ENCODE measurements around the gene RNF220.

The RNF220 gene

DNA sequence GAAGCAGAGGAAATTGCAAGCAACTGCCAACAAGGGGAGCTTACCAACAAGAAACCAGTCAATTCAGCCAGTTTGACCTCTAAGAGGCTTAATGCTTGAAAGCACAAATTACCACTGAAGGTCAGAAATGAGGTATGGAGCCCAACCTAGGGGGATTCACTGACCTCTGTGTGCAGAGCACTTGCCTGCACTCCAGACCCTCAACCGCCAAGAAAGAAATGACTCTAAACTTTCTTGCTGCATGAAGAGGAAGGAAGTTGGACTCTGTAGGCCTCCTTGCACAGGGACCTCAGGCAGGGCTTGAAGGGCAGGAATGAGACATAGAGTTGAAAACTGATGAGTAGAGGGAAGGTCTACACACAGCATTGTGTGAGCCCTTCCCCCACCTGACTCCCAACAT, 279.5 kb downstream of the RNF220 start:
- Histone ChIP-seq H3K36me3 (ENCODE audit: control insufficient read depth, low read length) (no peaks in the 10 kb centered on the region), H3K79me2 (ENCODE audit: control insufficient read depth, low read length) (no peaks in the 10 kb centered on the region), H3F3A (ENCODE audit: control insufficient read depth, insufficient read depth) (no peaks in the 10 kb centered on the region; the same call in 1 of the 2 replicates), H3K4me1 (ENCODE audit: control insufficient read depth, low read length) (peaks cover 14% of the 10 kb centered on the region), H3K9me2 (replicated peaks; ENCODE audit: control insufficient read depth, low read length) (no peaks in the 10 kb centered on the region), H3K4me2 (ENCODE audit: low read length) (peak overlapping the region; percentile 12; the same call in 1 of the 2 replicates), H3K9me3 (ENCODE audit: control insufficient read depth, insufficient read depth, low read length) (no peaks in the 10 kb centered on the region), H3K27ac (ENCODE audit: low read depth, low read length) (no peak overlapping the region), H4K20me1 (ENCODE audit: control insufficient read depth, insufficient read depth, low read depth, low read length) (no peaks in the 10 kb centered on the region), H3K27me3 (ENCODE audit: control insufficient read depth, low read length) (no peaks in the 10 kb centered on the region), H3K4me3 (ENCODE audit: low read length) (no peak overlapping the region)
- no peak for TF ChIP-seq EZH2phosphoT487 (IDR thresholded peaks at IDR 0.05; ENCODE audit: borderline replicate concordance, low read length)
- TF ChIP-seq, protein P1, sequence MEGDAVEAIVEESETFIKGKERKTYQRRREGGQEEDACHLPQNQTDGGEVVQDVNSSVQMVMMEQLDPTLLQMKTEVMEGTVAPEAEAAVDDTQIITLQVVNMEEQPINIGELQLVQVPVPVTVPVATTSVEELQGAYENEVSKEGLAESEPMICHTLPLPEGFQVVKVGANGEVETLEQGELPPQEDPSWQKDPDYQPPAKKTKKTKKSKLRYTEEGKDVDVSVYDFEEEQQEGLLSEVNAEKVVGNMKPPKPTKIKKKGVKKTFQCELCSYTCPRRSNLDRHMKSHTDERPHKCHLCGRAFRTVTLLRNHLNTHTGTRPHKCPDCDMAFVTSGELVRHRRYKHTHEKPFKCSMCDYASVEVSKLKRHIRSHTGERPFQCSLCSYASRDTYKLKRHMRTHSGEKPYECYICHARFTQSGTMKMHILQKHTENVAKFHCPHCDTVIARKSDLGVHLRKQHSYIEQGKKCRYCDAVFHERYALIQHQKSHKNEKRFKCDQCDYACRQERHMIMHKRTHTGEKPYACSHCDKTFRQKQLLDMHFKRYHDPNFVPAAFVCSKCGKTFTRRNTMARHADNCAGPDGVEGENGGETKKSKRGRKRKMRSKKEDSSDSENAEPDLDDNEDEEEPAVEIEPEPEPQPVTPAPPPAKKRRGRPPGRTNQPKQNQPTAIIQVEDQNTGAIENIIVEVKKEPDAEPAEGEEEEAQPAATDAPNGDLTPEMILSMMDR (IDR thresholded peaks at IDR 0.05; ENCODE audit: low read depth, low read length, poor library complexity, severe bottlenecking), result no peak

DNA sequence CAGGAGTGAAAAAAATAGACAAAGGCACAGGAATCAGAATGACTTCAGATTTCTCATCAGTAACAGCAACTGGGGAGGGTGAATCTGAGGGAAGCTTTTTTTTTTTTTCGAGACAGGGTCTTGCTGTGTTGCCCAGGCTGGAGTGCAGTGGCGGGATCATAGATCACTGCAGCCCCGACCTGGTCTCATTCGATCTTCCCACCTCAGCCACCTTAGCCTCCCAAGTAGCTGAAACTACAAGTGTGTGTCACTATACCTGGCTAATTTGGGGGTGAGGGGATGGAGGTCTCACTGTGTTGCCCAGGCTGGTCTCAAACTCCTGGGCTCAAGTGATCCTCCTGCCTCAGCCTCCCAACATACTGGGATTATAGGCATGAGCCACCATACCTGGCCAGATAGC, 280.2 kb downstream of the RNF220 start:
- no peaks in the 10 kb centered on the region; the same call in 1 of the 2 replicates for H3F3A ChIP-seq (ENCODE audit: control insufficient read depth, insufficient read depth)
- TF ChIP-seq, protein P1 (IDR thresholded peaks at IDR 0.05; ENCODE audit: low read depth, low read length, poor library complexity, severe bottlenecking), result no peak
- no peak for TF ChIP-seq EZH2phosphoT487 (IDR thresholded peaks at IDR 0.05; ENCODE audit: borderline replicate concordance, low read length)
- no peak overlapping the region for H3K27ac ChIP-seq (ENCODE audit: low read depth, low read length)
- no peaks in the 10 kb centered on the region for H3K9me2 ChIP-seq (replicated peaks; ENCODE audit: control insufficient read depth, low read length)
- peaks cover 14% of the 10 kb centered on the region for H3K4me1 ChIP-seq (ENCODE audit: control insufficient read depth, low read length)
- H3K4me3 ChIP-seq (ENCODE audit: low read length), result no peak overlapping the region
- no peaks in the 10 kb centered on the region for H3K36me3 ChIP-seq (ENCODE audit: control insufficient read depth, low read length)
- H3K4me2 ChIP-seq (ENCODE audit: low read length), result no peak overlapping the region
- no peaks in the 10 kb centered on the region for H3K27me3 ChIP-seq (ENCODE audit: control insufficient read depth, low read length)
- H3K9me3 ChIP-seq (ENCODE audit: control insufficient read depth, insufficient read depth, low read length), result no peaks in the 10 kb centered on the region
- no peaks in the 10 kb centered on the region for H4K20me1 ChIP-seq (ENCODE audit: control insufficient read depth, insufficient read depth, low read depth, low read length)
- no peaks in the 10 kb centered on the region for H3K79me2 ChIP-seq (ENCODE audit: control insufficient read depth, low read length)

DNA sequence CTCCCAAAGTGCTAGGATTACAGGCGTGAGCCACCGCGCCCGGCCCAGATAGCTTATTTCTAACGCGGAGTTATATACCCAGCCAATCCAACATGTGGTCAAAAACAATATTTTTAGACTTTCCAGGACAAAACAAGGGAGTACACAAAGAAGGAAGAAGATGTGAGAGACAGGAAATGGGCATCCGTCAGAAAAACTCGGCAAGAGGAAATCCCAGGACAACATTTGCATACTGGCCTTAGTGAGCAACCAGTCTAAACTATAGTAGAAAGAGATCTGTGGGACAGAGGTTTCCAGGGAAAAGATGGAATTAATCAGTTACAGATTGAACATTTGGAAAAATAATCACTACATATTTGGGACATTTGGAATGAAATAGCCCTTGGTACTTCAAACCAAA, 280.8 kb downstream of the RNF220 start:
- H3K4me2 ChIP-seq (ENCODE audit: low read length), result no peak overlapping the region
- no peak overlapping the region for H3K27ac ChIP-seq (ENCODE audit: low read depth, low read length)
- TF ChIP-seq EZH2phosphoT487 (IDR thresholded peaks at IDR 0.05; ENCODE audit: borderline replicate concordance, low read length), result no peak
- TF ChIP-seq, protein P1 (IDR thresholded peaks at IDR 0.05; ENCODE audit: low read depth, low read length, poor library complexity, severe bottlenecking), result no peak
- H3K36me3 ChIP-seq (ENCODE audit: control insufficient read depth, low read length), result no peaks in the 10 kb centered on the region
- H3K9me3 ChIP-seq (ENCODE audit: control insufficient read depth, insufficient read depth, low read length), result no peaks in the 10 kb centered on the region
- peaks cover 14% of the 10 kb centered on the region for H3K4me1 ChIP-seq (ENCODE audit: control insufficient read depth, low read length)
- H3K27me3 ChIP-seq (ENCODE audit: control insufficient read depth, low read length), result no peaks in the 10 kb centered on the region
- H3K9me2 ChIP-seq (replicated peaks; ENCODE audit: control insufficient read depth, low read length), result no peaks in the 10 kb centered on the region
- no peaks in the 10 kb centered on the region for H4K20me1 ChIP-seq (ENCODE audit: control insufficient read depth, insufficient read depth, low read depth, low read length)
- no peaks in the 10 kb centered on the region for H3K79me2 ChIP-seq (ENCODE audit: control insufficient read depth, low read length)
- no peak overlapping the region for H3K4me3 ChIP-seq (ENCODE audit: low read length)
- no peaks in the 10 kb centered on the region; the same call in 1 of the 2 replicates for H3F3A ChIP-seq (ENCODE audit: control insufficient read depth, insufficient read depth)
